K562 (cell line): ENCODE data around the gene PTGIS. TPM values are rescaled to one million over a fixed set of nuclear protein-coding genes. Genes with fewer than 3 reads are reported as not detected.

Experiments
- ATAC-seq: fragments of 200-7000 bp; cut with Tn5 transposase; 3 replicates; pipeline ENCODE4 v1.9.1; 2020; ENCODE audit warnings: moderate library complexity
- BruUV-seq: library from RNA; stranded (reverse); fragments of 400-500 nt; replicated peaks from 2 replicates; lab custom pipeline; 2021; lab: Mats Ljungman, UMichigan
- CTCF ChIA-PET: fragments of 300-600 bp; formaldehyde crosslinking; extraction: SDS; loops from one replicate; lab custom pipeline; 2021; ENCODE audit warnings: low intra/inter-chr PET ratio; lab: Yijun Ruan, JAX
- POLR2A ChIA-PET: fragments of 300-600, 350-650 bp; sonication (Branson Sonifier 250); formaldehyde crosslinking; extraction: SDS; loops from one replicate; lab custom pipeline; 2021; ENCODE audit warnings: antibody characterized with exemption, inconsistent platforms; lab: Yijun Ruan, JAX
- DNase-seq, 4 experiments: peaks; one replicate each; pipeline versions ENCODE4 v3.0.0 to v3.0.0-alpha.2; 2011 to 2018; ENCODE audit warnings: low spot score in 3 of 4, mixed read lengths in 3 of 4; ENCODE audit errors: extremely low read depth in 1 of 4
- FAIRE-seq: peaks from 2 replicates; lab custom pipeline; 2011; peaks lifted over from hg19 to GRCh38; lab: Jason Lieb, UNC
- H2AFZ ChIP-seq: 2 replicates; pipeline ENCODE4 v1.6.0; 2011; ENCODE audit warnings: low read depth, low read length, control low read depth, inconsistent platforms
- H3K27ac ChIP-seq: fragments of 200-600 bp; 3 replicates; pipeline ENCODE4 v1.8.0; 2011; ENCODE audit warnings: low read depth, mild to moderate bottlenecking, control low read depth, inconsistent platforms, low read length, moderate library complexity, mixed read lengths; ENCODE audit errors: extremely low read depth
- H3K27me3 ChIP-seq, 2 experiments: fragments of 300-600 bp in 1 of 2; 2 replicates in 1 of 2; 3 replicates in 1 of 2; pipeline versions ENCODE4 v1.6.0 to v1.8.0; 2011; ENCODE audit warnings: inconsistent platforms in 2 of 2, low read length in 2 of 2, mild to moderate bottlenecking in 1 of 2, mixed read lengths in 1 of 2, moderate library complexity in 1 of 2; ENCODE audit not compliant: control insufficient read depth in 2 of 2, insufficient read depth in 2 of 2
- H3K36me3 ChIP-seq: fragments of 300-600 bp; 3 replicates; pipeline ENCODE4 v1.8.0; 2011; ENCODE audit warnings: mild to moderate bottlenecking, low read length, inconsistent platforms; ENCODE audit not compliant: control insufficient read depth, insufficient read depth
- H3K4me1 ChIP-seq, 2 experiments: fragments of 200-600 bp in 1 of 2; replicated peaks in 1 of 2; 2 replicates in 1 of 2; 3 replicates in 1 of 2; pipeline versions ENCODE4 v1.5.1 to v1.8.0; 2011; ENCODE audit warnings: inconsistent platforms in 2 of 2, low read length in 2 of 2, mild to moderate bottlenecking in 1 of 2, mixed read lengths in 1 of 2, moderate library complexity in 1 of 2; ENCODE audit not compliant: control insufficient read depth in 2 of 2, insufficient read depth in 2 of 2
- H3K4me2 ChIP-seq: 2 replicates; pipeline ENCODE4 v1.6.1; 2011; ENCODE audit warnings: low read length, control low read depth, inconsistent platforms, mixed read lengths; ENCODE audit not compliant: insufficient read depth
- H3K4me3 ChIP-seq: fragments of 200-600 bp; sonication (generic), shearing (Covaris generic); 2 replicates; pipeline ENCODE4 v1.5.1; 2016; ENCODE audit warnings: control low read depth, inconsistent platforms
- H3K79me2 ChIP-seq: fragments of 200-600 bp; 3 replicates; pipeline ENCODE4 v1.8.0; 2011; ENCODE audit warnings: low read length, inconsistent platforms; ENCODE audit not compliant: control insufficient read depth, insufficient read depth
- H3K9ac ChIP-seq, 2 experiments: 2 replicates each; pipeline versions ENCODE4 v1.6.0 to v1.6.1; 2011; ENCODE audit warnings: low read depth in 2 of 2, low read length in 2 of 2, control low read depth in 1 of 2, inconsistent platforms in 1 of 2, mild to moderate bottlenecking in 1 of 2, mixed read lengths in 1 of 2; ENCODE audit not compliant: insufficient read depth in 1 of 2
- H3K9me1 ChIP-seq: one replicate; pipeline ENCODE4 v1.6.0; 2011; ENCODE audit warnings: inconsistent platforms, mild to moderate bottlenecking, low read length, moderate library complexity; ENCODE audit not compliant: control insufficient read depth, insufficient read depth
- H3K9me3 ChIP-seq: replicated peaks from 2 replicates; pipeline ENCODE4 v1.5.1; 2011; ENCODE audit warnings: low read depth, low read length, inconsistent platforms; ENCODE audit not compliant: control insufficient read depth, insufficient read depth
- H4K20me1 ChIP-seq: replicated peaks from 2 replicates; pipeline ENCODE4 v1.6.1; 2011; ENCODE audit warnings: low read length, inconsistent platforms, mixed read lengths; ENCODE audit not compliant: control insufficient read depth, insufficient read depth
- DACH1 ChIP-seq: fragments of 450-650 bp; IDR thresholded peaks from 2 replicates; pipeline ENCODE4 v1.6.1; 2018; ENCODE audit not compliant: partially characterized antibody
- ESRRA ChIP-seq: fragments of 450-650 bp; IDR thresholded peaks from 2 replicates; pipeline ENCODE4 v1.6.1; 2014; ENCODE audit warnings: low read depth, mild to moderate bottlenecking, moderate library complexity, borderline replicate concordance
- POLR2B ChIP-seq: fragments of 450-650 bp; IDR thresholded peaks from 2 replicates; pipeline ENCODE4 v1.6.1; 2018; ENCODE audit warnings: low read depth; ENCODE audit not compliant: partially characterized antibody
- TSC22D4 ChIP-seq: fragments of 450-650 bp; IDR thresholded peaks from 2 replicates; pipeline ENCODE4 v1.6.1; 2016; ENCODE audit warnings: missing genetic modification characterization, missing biosample characterization, control low read depth
- ZNF274 ChIP-seq: IDR thresholded peaks from 2 replicates; pipeline ENCODE4 v1.6.1; 2011; ENCODE audit warnings: low read depth, mild to moderate bottlenecking, low read length, moderate library complexity, borderline replicate concordance
- ZNF431 ChIP-seq: sonication (generic); formaldehyde crosslinking; IDR thresholded peaks from 2 replicates; pipeline ENCODE4 v1.8.0; 2022; ENCODE audit warnings: mild to moderate bottlenecking, missing genetic modification reagents
- WGBS: fragments of 100-300 bp; shearing (Covaris generic); methylation state at CpG from one replicate; pipeline ENCODE4 v1.1.6; 2016; ENCODE audit warnings: low coverage, mixed read lengths; ENCODE audit not compliant: insufficient coverage; ENCODE audit errors: missing lambda C conversion rate; 5-methylcytosine and 5-hydroxymethylcytosine counted together
- in situ Hi-C: fragments of 300-500 bp; cut with MboI; formaldehyde crosslinking; loops from 4 replicates; pipeline ENCODE4 v1.15.0; 2018; ENCODE audit warnings: inconsistent platforms, mixed read lengths
- intact Hi-C: fragments of 100-400 bp; cut with micrococcal nuclease; formaldehyde crosslinking; loops from 2 replicates; pipeline ENCODE4 v1.14.2; 2022
- polyA plus RNA-seq, 8 experiments: library from polyadenylated mRNA; depleted of rRNA in 4 of 8; stranded (reverse) in 5 of 8; unstranded in 3 of 8; fragments of >200 nt; fragmentation: Nextera tagmentation in 2 of 8; fragmentation: Illumina TruSeq in 1 of 8; extraction: Ambion mirVana in 2 of 8; extraction: Trizol in 1 of 8; gene quantifications; 2 replicates each; pipeline versions ENCODE4 v1.2.1 to v1.2.3, GENCODE V29; 2011 to 2014; ENCODE audit warnings: inconsistent platforms in 1 of 8, missing spikeins in 1 of 8
- total RNA-seq, 7 experiments: library from RNA; depleted of rRNA in 6 of 7; stranded (reverse); fragments of >200 nt in 6 of 7; fragmentation: Illumina TruSeq in 2 of 7; extraction: Trizol in 2 of 7; gene quantifications; 2 replicates each; pipeline versions ENCODE4 v1.2.1 to v1.2.3, GENCODE V29; 2011 to 2021; ENCODE audit warnings: low replicate concordance in 1 of 7
- TF ChIP-seq, protein P1 (sequence below): sonication (generic); formaldehyde crosslinking; IDR thresholded peaks from 2 replicates; pipeline ENCODE4 v1.8.1; 2023; ENCODE audit warnings: mild to moderate bottlenecking, missing genetic modification reagents
- TF ChIP-seq, protein P2 (sequence below): fragments of 250-450 bp; sonication (Bioruptor Pico); IDR thresholded peaks from 2 replicates; pipeline ENCODE4 v1.8.0; 2022; ENCODE audit warnings: moderate library complexity, mild to moderate bottlenecking, inconsistent platforms

PTGIS gene
- total and polyA plus RNA-seq, 9 of the 15 experiments (the other 6 are each of a cell fraction or from before 2014, with no cell fraction given): not detected

DNA sequence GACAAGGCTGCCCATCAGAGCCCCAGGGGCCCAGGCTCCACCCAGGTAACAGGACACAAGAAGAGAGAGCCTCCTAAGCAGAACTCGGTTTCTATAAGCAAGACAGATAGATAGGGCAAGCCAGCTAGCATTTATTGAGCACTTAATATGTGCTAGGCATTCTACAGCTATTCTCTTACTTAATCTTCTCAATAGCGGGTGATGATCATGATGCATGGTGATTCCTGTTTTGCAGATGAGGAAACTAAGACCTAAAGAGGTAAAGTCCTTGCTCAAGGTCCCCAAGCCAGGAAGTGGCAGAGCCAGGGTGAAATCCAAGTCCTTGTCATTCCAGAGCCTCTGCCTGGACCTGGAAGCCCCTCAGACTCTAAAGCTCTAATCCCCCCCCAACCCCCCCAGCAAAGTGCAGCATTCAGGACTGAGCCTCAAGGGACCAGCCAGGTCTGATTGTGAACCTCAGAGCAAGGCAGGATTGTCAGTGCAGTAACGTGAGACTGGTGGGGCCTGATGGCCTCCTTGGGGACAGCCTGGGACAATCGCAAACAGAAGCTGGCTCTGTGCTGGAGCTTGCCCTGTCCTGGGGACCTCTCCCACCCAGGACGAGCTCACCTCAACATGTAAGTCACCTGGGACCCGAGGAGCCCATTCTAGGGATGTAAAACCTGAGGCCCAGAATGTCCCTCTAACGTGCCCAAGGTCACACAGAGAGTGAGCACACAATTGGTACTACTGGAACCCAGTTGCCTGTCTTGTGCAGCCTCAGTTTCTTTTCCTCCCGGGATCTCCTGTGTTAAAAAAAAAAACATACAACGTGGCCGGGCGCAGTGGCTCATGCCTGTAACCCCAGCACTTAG, 48.4 kb upstream of the PTGIS start:
- H2AFZ ChIP-seq: no peak overlapping the region
- CTCF ChIA-PET: no interaction called here
- H3K9me1 ChIP-seq: no peaks in the 10 kb centered on the region
- H3K4me1 ChIP-seq: peaks cover 0 to 12% of the 10 kb centered on the region in 2 experiments; a peak in 3 of 5 replicates
- H4K20me1 ChIP-seq: no peaks in the 10 kb centered on the region
- peak overlapping the region in 1 of 2 experiments; percentile 65; a peak in 1 of 4 replicates for H3K9ac ChIP-seq
- POLR2A ChIA-PET: no interaction called here
- 29% methylated on average over 10 of the region's 11 CpGs for WGBS
- intact Hi-C loops: no loop called here
- no peak for DNase-seq
- peaks cover 0 to 7% of the 10 kb centered on the region in 2 experiments; a peak in 2 of 5 replicates for H3K27me3 ChIP-seq
- H3K36me3 ChIP-seq: no peaks in the 10 kb centered on the region
- H3K27ac ChIP-seq: no peak overlapping the region
- BruUV-seq: no TSS peak
- in situ Hi-C loops: no loop called here
- H3K9me3 ChIP-seq: no peaks in the 10 kb centered on the region
- H3K4me2 ChIP-seq: no peak overlapping the region
- TF ChIP-seq DACH1 (no peak), ESRRA (peak; percentile 65)
- H3K4me3 ChIP-seq: no peak overlapping the region
- ATAC-seq: no peak
- peak; percentile 46 for FAIRE-seq
- H3K79me2 ChIP-seq: no peaks in the 10 kb centered on the region

DNA sequence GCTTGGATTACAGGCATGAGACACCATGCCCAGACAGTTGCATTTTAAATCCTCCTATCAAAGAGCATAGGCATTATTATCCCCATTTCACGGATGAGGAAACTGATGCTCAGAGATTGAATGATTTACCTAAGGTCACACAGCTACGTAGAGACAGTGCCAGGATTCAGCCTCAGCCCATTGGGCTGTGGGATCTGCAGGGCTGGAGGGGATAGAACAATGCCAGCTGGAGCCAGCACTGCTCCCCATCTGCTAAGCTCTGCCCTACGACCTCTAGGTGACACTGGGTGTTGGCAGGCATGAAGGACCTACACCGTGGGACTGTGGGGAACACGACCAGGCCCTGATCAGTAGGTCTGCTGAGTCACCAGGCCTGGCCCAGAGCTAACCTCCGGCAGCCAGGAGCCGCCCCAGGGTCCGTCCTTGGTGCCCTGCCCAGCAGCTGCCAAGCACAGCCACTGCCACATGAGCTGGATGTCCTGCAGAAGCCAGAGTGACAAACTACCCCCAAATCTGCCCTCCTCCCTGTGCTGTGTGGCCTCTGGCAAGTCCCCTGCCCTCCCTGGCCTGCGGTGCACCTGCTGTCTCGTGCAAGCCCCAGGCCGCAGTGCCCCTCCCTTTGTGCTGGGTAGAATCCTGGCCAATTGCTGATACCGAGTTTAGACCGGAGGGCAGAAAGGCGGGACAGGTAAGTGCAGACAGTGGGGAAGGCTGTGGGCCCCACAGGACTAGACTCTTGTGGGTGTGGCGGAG, 47.6 kb upstream of the PTGIS start:
- CTCF ChIA-PET: no interaction called here
- TF ChIP-seq POLR2B (no peak), ZNF274 (no peak), TSC22D4 (no peak), ZNF431 (no peak)
- TF ChIP-seq, protein P1, sequence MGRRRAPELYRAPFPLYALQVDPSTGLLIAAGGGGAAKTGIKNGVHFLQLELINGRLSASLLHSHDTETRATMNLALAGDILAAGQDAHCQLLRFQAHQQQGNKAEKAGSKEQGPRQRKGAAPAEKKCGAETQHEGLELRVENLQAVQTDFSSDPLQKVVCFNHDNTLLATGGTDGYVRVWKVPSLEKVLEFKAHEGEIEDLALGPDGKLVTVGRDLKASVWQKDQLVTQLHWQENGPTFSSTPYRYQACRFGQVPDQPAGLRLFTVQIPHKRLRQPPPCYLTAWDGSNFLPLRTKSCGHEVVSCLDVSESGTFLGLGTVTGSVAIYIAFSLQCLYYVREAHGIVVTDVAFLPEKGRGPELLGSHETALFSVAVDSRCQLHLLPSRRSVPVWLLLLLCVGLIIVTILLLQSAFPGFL (CRISPR knock-in tag): no peak
- TF ChIP-seq, protein P2, sequence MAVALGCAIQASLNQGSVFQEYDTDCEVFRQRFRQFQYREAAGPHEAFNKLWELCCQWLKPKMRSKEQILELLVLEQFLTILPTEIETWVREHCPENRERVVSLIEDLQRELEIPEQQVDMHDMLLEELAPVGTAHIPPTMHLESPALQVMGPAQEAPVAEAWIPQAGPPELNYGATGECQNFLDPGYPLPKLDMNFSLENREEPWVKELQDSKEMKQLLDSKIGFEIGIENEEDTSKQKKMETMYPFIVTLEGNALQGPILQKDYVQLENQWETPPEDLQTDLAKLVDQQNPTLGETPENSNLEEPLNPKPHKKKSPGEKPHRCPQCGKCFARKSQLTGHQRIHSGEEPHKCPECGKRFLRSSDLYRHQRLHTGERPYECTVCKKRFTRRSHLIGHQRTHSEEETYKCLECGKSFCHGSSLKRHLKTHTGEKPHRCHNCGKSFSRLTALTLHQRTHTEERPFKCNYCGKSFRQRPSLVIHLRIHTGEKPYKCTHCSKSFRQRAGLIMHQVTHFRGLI (CRISPR knock-in tag): no peak

More for the DNA sequence above, 47.6 kb upstream of the PTGIS start:
- no peak for DNase-seq
- H4K20me1 ChIP-seq: no peaks in the 10 kb centered on the region
- intact Hi-C loops (no loop called here), in situ Hi-C loops (no loop called here)
- no TSS peak for BruUV-seq
- H3K9me1 ChIP-seq: no peaks in the 10 kb centered on the region
- no peaks in the 10 kb centered on the region for H3K27me3 ChIP-seq
- 34% methylated on average over 12 of the region's 15 CpGs for WGBS
- no peak overlapping the region for H2AFZ ChIP-seq
- H3K36me3 ChIP-seq: no peaks in the 10 kb centered on the region
- H3K9me3 ChIP-seq: no peaks in the 10 kb centered on the region
- POLR2A ChIA-PET: interaction anchor here (0.7 kb wide), 1 partner anchor 302 kb away, joined by 3 read pairs; no protein-coding TSS in a partner anchor
- peak overlapping the region in 1 of 2 experiments; percentile 82; a peak in 2 of 4 replicates for H3K9ac ChIP-seq
- no peak overlapping the region for H3K27ac ChIP-seq
- no peaks in the 10 kb centered on the region for H3K79me2 ChIP-seq
- peaks cover 4 to 20% of the 10 kb centered on the region in 2 experiments; a peak in 4 of 5 replicates for H3K4me1 ChIP-seq
- no peak overlapping the region for H3K4me3 ChIP-seq
- no peak for FAIRE-seq
- ATAC-seq: no peak
- no peak overlapping the region for H3K4me2 ChIP-seq
